Hematopoietic multipotent progenitor cell treated with erythropoietin and hydrocortisone succinate and interleukin-3 and kit ligand, for 4 days (in vitro differentiated cells): ENCODE data around the gene KCNQ1.
"Not testable (repeated sequence)": the region's sequence is repeated elsewhere in the genome, so short reads cannot be mapped to it uniquely, and the experiment has no call there.

Experiments used
- DNase-seq: peaks from one replicate; pipeline ENCODE4 v3.0.0-alpha.2; 2015

Gene KCNQ1

DNA sequence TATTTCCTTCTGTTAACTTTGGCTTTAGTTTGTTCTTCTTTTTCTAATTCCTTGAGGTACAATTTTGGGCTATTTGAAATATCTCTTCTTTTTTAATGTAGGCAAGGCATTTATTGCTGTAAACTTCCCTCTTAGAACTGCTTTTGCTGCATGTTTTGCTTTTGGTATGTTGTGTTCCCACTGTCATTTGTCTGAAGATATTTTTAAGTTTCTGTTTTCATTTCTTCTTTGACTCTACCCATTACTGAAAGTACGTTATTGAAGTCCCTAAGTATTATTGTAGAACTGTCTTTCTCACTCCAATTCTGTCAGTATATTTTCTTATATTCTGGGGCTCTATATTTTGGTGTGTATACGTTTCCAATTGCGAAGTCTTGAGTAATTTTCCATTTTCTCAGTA, 177.1 kb downstream of the KCNQ1 start:
- no peak for DNase-seq

DNA sequence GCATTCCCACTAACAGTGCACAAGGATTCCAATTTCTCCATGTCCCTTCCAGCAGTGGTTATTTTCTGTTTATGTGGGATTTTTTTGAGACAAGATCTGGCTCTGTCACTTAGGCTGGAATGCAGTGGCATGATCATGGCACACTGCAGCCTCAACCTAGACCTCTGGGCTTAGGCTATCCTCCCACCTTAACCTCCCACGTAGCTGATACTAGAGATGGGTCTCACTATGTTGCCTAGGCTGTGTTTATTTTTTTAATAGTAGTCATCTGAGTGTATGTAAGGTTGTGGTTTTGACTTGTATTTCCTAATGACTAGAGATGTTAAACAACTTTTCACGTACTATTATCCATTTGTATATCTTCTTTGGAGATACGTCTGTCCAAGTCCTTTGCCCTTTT, 180.4 kb downstream of the KCNQ1 start:
- DNase-seq, result no peak

DNA sequence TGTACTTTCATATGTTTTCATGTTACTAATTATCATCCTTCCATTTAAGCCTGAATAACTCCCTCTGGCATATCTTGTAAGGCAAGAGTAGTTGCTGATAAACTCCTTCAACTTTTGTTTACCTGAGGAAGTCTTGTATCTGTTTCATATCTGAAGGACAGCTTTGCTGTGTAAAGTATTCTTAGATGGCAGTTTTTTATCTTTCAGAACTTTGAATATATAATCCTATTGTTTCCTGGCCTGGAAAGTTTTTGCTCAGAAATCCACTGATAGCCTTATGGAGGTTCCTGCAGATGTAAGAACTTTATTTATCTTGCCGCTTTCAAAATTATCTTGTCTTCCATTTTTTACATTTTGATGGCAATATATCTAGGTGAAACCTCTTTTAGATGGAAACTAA, 185.9 kb downstream of the KCNQ1 start:
- DNase-seq, result no peak

DNA sequence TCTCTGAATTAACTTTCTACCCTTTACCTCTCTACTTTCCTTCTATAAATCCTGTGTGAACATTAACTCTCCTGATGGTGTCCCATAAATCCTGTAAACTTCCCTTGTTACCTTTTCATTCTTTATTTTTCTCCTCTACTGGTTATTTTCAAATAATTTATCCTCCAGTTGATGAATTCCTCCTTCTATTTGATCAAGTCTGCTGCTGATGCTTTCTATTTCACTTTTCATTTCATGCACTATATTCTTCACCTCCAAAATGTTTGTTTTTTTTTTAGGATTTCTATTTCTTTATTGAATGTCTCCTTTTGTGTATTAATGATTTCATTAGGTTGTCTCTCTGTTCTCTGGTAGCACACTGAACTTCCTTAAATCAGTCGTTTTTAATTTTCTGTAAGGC, 186.4 kb downstream of the KCNQ1 start:
- DNase-seq, result no peak

DNA sequence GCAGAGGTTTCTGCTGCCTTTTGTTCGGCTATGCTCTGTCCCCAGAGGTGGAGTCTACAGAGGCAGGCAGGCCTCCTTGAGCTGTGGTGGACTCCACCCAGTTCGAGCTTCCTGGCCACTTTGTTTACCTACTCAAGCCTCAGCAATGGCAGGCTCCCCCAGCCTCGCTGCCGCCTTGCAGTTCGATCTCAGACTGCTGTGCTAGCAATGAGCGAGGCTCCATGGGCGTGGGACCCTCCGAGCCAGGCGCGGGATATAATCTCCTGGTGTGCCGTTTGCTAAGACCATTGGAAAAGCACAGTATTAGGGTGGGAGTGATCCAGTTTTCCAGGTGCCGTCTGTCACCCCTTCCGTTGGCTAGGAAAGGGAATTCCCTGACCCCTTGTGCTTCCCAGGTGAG, 195.0 kb downstream of the KCNQ1 start:
- not testable (repeated sequence) for DNase-seq

DNA sequence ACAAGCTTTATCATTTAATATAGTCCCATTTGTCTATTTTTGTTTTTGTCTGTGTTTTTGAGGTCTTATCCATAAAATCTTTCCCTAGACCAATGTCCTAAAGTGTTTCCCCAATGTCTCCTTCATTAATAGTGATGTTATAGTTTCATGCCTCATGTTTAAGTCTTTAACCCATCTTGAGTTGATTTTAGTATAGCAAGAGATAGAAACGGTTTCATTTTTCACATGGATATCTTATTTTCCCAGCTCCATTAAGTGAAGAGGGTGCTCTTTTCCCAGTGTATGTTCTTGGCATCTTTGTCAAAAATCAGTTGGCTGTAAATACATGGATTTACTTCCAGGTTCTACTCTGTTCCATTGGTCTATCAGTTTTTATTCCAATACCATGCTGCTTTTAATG, 196.8 kb downstream of the KCNQ1 start:
- no peak for DNase-seq

DNA sequence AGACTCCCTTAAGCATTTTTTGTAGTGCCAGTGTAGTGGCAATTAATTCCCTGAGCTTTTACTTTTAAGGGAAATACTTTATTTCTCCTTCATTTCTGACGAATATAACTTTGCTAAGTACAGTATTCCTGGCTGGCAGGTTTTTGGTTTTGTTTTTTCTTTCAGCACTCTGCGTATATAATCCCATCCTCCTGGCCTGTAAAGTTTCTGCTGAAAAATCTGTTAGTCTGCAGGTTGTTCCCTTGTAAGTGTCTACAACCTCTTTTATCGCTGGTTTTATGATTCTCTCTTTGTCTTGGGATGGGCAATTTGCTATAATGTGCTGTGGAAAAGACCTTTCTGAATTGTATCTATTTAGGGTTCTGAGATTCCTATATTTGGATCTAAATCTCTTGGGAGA, 198.9 kb downstream of the KCNQ1 start:
- no peak for DNase-seq

DNA sequence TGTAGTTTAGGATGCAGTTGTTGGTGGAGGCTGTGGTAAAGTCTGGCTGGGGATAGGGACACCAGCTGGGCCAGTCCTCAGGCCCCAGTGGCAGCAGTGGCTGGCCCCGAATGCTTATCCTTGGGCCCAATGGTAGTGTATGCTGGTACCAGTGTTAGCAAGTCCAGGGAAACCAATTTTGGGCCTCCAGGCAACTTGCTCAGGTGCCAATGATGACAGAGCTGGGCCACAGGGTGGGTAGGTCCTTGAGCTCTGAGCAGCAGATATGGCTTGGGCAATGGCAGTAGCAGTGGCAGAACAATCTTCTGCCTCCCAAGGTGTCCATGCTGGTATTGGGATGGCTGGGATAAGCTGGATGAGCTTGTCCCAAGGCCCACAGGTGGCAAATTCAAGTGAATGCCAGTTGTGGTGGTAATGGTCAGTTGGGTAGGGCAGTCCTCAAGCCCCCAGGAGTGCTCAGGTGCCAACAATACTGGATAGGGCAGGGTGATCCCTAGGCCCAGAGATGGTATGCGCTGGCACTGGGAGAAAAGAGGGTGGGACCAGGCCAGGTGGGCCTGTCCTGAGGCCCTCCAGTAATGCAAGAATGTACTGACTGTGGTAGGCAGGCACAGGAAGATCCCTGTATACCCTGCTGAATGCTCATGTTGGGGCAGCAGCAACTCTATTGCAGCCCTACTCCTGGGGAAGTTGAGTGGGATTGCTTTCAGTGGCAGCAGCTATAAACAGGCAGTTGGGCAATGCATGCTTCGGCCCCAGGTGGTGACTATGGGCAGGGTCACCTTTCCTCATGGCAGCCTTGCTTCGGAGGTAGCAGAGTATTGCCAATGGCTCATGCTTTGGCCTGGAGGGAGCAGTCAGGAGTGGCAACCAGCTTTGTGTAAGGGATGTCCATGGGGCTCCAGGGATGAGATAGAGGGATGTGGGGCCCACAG, 200.3 kb downstream of the KCNQ1 start:
- DNase-seq, result no peak

DNA sequence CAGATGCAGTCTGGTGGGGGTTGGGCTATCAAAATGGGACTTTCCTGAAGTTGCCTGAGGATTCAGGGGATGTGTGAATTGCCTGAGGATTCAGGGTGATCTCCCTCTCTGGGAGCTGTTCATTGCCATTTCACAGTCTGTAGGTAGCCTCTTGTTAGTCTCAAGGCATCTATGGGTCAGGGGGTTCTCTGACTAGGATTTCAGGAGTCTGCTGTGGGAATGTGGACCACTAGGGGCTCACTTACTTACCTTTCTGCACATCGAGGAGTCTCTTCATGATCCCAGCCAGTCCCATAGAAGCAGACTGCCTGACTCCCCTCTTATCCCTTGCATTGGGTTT, 200.9 kb downstream of the KCNQ1 start:
- no peak for DNase-seq

DNA sequence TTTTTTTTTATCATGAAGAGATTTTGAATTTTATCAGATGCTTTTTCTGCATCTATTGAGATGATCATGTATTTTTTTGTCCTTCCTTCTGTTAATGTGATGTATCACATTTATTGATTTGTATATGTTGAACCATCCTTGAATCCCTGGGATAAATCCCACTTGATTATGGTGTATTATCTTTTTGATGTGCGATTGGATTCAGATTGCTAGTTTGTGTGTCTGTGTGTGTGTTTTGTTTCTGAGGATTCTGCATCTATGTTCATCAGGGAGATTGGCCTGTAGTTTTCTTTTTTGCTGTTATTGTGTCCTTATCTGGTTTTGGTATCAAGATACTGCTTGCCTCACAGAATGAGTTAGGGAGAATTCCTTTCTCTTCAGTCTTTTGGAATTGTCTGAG, 202.4 kb downstream of the KCNQ1 start:
- no peak for DNase-seq

DNA sequence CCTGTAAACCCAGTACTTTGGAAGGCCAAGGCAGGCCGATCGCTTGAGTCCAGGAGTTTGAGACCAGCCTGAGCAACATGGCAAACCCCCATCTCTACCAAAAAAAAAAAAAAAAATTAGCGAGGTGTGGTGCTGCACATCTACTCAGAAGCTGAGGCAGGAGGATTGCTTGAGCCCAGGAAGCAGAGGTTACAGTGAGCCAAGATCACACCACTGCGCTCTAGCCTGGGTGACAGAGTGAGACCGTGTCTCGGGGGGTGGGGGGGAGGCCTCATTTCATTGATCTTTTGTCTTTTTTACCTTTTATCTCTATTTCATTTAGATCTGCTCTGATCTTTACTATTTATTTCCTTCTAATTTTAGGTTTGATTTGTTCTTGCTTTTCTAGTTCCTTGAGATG, 203.1 kb downstream of the KCNQ1 start:
- DNase-seq, result no peak

DNA sequence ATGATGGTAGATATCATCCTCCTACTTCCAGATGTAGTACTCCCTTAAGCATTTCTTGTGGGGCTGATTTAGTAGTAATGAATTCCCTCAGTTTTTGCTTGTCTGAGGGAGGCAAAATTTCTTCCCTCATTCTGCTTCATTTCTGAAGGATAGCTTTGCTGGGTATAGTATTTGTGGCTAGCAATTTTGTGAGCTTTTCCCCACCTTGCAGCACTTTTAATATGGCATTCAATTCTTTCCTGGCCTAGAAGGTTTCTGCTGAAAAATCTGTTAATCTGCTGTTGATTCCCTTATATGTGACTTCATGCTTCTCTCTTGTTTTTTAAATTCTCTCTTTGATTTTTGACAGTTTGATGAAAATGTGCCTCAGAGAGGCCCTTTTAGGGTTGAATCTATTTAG, 204.6 kb downstream of the KCNQ1 start:
- DNase-seq, result no peak

DNA sequence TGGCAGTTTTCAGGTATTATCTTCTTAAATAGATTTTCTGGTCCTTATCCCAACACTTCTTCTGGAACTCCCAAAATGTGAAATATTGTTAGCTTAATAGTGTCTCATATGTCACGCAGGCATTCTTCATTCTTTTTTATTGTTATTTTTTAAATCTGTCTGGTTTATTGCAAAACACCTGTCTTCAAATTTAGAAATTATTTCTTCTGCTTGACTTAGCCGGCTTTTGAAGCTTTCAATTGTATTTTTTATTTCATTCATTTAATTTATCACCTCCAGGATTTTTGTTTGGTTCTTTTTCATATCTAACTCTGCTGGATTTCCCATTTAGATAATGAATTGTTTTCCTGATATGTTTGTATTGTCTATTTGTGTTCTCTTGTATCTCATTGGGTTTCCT, 205.0 kb downstream of the KCNQ1 start:
- DNase-seq, result no peak

DNA sequence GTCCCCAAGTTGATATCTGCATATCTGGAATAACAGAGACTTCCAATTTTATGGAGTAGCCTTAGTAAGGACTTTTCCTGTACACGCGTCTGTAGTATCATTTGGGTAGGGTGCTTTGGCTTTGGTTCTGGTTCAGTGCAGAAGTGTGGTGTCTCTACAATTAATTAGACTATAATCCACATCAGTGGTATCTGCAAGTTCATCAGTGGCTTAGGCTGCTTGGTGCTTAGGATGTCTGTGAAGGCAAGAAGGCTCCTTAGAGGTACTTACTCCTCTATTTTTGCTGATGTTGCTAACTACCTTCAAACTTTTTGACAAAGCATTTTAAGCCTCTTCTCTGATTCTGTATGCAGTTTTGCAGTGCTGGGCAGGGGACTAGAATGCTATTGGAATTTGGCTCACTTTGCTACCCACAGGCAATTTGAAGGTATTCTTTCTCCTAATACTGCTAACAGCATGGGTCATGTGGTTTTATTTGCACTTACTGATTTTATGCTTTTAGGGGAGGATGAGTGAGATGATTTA, 205.6 kb downstream of the KCNQ1 start:
- no peak for DNase-seq

DNA sequence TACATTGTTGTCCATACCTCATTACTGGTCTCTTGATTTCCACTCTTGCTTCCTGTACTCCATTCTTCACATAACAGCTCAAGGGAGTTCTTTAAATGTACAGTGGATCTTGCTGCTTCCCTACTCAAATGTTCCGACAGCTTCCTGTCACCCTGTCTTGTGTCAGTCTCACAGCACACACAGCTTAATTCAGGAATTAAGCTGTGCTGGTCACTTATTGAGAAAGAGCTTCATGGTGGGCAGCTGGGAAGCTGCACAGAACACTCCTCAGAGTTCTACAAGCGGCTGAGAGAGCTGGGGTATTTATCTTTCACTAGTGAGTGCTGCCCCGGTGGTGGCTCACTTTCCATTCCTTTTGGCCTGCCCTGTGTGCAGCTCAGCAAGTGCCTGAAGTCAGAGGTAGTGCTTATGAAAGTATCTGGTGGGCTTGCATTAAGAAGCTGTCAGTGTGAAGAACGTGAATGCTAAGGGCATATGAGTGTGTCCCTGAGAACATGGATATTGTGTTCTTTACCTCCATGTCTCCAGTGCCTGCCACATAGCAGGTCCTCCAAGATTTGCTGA, 206.3 kb downstream of the KCNQ1 start:
- DNase-seq, result no peak

DNA sequence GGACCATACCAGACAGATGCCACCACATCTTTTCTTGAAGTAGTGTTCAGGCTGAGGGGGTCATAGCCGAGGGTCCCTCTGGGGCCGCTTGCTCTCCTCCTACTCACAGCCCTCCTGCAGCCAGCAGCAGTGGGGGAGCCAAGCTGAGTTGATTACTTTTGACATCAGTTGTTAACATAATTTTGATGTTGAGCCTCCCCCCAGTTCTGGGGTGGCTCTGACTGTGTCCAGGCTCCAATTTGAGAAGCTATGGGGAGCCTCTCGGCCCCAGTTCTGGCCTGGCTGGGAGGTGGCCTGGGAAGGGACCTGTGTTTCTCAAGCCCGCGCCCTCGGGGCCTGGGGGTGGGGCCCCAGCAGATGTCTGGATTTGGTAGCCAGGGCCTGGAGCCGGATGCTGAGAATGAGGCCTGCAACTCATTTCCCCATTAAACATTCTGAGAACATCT, 207.0 kb downstream of the KCNQ1 start:
- no peak for DNase-seq

DNA sequence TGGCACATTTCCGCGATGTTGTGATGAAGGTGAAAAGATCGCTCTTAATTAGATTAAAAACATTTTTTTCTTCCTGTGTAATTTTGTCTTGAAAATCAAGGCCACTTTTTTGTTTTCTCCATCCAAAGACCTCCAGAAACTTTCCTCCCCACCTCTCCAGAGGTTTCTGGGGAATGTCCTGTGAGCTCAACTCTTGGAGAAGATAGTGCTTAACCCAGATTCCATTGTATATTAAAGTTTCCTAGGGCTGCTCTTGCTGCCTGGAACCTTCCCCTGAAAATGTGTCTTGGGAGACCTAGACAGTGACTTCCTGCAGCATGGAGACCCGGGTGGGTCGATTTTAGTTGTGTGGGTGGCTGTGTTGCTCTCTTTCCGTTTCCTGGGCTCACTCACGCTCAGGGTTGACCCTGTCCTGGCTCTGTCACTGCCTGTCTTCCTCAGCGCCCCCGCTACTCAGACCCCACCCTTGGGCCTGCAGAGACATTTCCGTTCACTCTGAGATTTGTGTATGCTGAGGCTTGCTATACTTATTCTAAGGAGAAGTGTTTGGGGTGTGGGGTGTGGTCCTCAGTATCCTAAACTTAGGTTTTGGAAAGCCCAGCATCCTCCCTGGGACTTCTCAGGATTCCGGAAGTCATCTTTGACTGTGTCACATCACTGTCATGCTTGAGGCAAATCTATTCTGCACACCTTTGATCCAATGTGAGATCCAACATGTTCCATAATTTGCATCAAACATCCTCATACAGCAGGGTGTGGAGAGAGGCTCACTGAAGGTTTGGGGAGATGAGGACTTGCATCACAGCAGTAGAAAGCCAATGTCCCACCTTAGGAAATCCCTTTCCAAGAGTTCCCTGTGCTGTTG, 207.8 kb downstream of the KCNQ1 start:
- no peak for DNase-seq

DNA sequence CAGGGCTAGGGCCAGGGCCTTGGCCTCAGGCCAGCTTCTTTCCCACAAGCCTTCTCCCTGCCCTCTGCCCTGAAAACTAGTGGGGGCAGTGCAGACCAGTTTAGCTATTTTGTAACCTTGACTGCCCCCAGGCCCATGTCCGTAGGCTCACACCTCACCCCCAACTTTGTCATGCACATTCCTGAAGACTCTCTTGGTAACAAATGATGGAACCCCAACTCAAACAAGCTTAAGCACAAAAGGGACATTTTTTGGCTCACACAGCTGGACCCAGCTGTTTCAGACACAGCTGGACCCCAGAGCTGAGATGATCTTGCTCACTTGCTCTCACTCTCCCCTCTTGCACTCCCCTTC, 208.4 kb downstream of the KCNQ1 start:
- no peak for DNase-seq

DNA sequence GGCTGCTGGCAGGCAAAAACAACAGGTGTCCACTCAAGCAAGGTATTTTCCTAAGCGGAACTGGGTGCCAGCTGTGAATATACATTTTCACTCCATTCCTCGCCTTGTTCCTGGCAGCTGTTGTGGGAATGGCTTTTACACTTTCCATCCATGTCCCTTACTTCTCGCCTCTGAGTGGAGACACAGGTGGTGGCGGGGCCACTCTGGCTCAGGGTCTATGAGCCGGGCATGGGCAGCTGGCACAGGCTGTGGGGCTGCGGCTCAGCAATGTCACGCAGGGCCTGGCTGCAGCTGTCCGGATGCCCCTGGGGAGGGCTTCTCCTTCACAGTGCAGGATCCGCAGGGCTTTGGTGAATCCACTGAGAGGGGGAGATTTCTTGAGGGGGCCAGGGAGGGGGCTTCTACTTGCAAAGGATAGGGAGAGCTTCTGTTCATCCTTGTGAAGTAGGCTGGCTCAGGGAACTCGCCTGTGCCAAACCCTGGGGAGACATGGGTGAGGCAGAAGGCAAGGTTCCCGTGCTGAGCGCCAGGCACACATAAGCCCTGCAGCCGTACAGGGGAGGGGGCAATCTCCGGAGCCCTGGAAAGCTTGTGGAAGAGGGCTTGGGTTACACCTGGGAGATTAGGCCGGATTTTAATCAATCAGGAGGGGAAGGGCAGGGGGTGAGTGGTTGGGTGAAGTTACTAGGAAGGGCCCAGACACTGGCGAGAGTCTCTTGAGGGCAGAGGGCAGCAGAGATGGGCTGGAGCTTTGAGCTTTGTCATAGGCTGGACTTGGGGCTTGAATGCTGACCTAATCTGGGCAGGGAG, 209.3 kb downstream of the KCNQ1 start:
- DNase-seq, result no peak

DNA sequence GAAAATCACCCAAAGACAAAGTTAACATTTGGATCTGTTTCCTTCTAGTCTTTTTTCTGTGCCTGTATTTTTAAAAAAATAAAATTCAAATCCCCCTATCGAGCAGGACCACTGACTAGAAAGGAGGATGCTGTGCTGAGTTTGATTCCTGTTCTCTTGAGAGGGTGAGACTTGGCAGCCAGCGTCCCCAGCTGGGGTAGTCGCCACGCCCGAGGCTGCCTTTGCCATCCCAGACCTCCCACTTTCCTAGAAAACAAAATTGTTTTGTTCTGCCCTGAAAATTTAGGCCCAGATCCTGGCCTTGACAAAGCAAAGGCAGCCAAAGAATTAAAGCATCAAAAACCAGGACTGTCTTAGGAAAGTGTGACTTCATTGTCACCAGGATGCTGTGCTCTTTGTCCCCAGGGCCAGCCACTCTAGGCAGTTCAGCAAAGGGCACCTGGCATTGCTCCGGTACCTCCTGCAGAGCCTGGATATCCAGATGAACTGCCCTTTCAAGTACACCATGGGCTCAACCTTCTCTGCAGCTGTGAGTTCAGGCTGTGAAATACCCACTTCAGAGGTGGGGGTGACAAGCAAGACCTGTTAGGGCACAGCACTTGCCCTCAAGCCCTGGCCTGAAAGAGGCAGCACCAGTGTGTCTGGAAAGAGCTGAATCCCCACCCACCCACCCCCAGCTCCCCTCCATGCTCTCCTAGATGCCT, 210.4 kb downstream of the KCNQ1 start:
- no peak for DNase-seq

DNA sequence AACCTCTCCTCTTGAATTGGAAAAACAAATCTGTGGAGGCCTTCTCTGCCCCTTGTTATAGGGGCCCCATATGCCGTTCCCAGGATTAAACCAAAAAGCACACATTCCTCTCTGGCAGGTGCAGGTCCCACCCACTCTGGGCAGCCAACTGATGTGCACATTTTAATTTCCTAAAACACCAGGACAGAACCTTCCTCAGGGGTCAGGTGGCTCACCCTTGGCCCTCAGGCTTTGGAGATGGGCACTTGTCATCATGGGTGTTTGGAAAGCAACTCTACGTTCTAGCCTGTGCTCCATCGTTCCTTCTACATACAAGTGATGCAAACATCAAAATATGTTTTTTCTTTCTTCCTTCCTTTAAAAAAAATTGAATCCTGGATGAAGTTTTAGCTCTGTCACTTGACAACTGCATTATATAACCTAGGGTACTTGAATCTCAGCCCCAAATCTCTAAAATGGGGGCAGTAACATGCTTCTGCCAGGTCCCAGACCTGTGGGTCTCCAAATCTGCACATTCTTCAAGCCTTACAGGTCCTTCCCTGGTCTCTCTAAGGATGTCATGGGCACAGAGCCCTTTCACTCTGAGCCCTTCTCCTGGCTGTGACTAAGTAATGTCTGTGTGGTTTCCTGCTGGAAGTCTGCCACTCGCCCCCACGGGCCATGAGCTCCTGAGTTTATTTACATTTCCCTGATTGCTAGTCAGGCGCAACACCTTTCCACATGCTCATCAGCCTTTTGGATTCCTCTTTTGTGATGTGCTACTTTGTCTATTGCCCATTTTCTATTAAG, 211.2 kb downstream of the KCNQ1 start:
- no peak for DNase-seq
